Sigmoid colon (tissue), 4 donors: Measurements from ENCODE around the gene DMBT1.

ENCODE experiments used
- EP300 ChIP-seq, 4 donors: sonication (generic); formaldehyde crosslinking; IDR thresholded peaks; one replicate each; pipeline ENCODE4 v1.6.1; 2017; ENCODE audit warnings: antibody characterized with exemption in 4 of 4
- POLR2A ChIP-seq, 2 donors: fragments of 450-650 bp; IDR thresholded peaks; one replicate each; pipeline ENCODE4 v1.6.1; 2016; ENCODE audit warnings: antibody characterized with exemption in 2 of 2, mild to moderate bottlenecking in 2 of 2, moderate library complexity in 2 of 2
- POLR2AphosphoS5 ChIP-seq, 4 donors: sonication (generic); formaldehyde crosslinking; IDR thresholded peaks; one replicate each; pipeline ENCODE4 v1.6.1; 2017; ENCODE audit warnings: antibody characterized with exemption in 4 of 4
- TF ChIP-seq, protein P1 (sequence below), 4 experiments: fragments of 450-650 bp in 3 of 4; fragments of 200-600 bp in 1 of 4; IDR thresholded peaks; one replicate each; pipeline ENCODE4 v1.5.1; 2016 to 2019; ENCODE audit warnings: antibody characterized with exemption in 4 of 4, mild to moderate bottlenecking in 3 of 4, moderate library complexity in 2 of 4

DNA sequence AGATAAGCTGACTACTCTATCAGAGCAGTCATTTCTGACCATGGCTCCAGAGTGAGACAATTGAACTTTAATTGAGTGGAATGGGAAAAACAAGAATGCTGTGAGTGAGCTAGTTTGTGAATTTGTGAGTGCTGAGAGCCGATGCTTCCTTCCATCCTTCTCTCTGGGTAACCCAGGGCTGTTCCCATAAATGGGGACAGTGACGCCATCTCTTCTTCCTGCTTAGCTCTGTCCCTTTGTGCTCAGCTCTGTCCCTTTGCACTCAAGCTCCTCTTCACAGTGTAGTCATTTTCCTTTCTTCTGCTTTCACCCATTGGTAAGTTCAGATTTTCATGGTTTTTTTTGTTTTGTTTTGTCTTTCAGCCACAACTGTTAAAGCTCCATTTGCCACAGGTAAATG, 114.7 kb downstream of the DMBT1 start:
- TF ChIP-seq POLR2A (IDR thresholded peaks at IDR 0.05) = no peak
- TF ChIP-seq, protein P1, sequence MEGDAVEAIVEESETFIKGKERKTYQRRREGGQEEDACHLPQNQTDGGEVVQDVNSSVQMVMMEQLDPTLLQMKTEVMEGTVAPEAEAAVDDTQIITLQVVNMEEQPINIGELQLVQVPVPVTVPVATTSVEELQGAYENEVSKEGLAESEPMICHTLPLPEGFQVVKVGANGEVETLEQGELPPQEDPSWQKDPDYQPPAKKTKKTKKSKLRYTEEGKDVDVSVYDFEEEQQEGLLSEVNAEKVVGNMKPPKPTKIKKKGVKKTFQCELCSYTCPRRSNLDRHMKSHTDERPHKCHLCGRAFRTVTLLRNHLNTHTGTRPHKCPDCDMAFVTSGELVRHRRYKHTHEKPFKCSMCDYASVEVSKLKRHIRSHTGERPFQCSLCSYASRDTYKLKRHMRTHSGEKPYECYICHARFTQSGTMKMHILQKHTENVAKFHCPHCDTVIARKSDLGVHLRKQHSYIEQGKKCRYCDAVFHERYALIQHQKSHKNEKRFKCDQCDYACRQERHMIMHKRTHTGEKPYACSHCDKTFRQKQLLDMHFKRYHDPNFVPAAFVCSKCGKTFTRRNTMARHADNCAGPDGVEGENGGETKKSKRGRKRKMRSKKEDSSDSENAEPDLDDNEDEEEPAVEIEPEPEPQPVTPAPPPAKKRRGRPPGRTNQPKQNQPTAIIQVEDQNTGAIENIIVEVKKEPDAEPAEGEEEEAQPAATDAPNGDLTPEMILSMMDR (IDR thresholded peaks at IDR 0.05) = no peak
- TF ChIP-seq POLR2AphosphoS5 (IDR thresholded peaks at IDR 0.05) = no peak
- no peak for TF ChIP-seq EP300 (IDR thresholded peaks at IDR 0.05)
